H1 (cell line): ENCODE results near the gene PYGB. TPM values are rescaled to one million over a fixed set of nuclear protein-coding genes. Genes with fewer than 3 reads are reported as not detected.

Experiments used
- CEBPB ChIP-seq: IDR thresholded peaks from 2 replicates; pipeline ENCODE4 v1.6.1; 2012; ENCODE audit warnings: low read depth, low read length
- CHD7 ChIP-seq: fragments of 300-600 bp; sonication (generic); IDR thresholded peaks from 2 replicates; pipeline ENCODE4 v1.7.1; 2012; ENCODE audit warnings: low read length, moderate library complexity, mild to moderate bottlenecking, inconsistent platforms; ENCODE audit not compliant: insufficient replicate concordance
- CREB1 ChIP-seq: IDR thresholded peaks from 2 replicates; pipeline ENCODE4 v1.6.1; 2012; ENCODE audit warnings: inconsistent platforms
- JUN ChIP-seq: IDR thresholded peaks from 2 replicates; pipeline ENCODE4 v1.6.1; 2011; ENCODE audit warnings: low read depth, mild to moderate bottlenecking, improper control_type of control experiment, low read length
- JUND ChIP-seq: IDR thresholded peaks from 2 replicates; pipeline ENCODE4 v1.6.1; 2011; ENCODE audit warnings: mild to moderate bottlenecking, improper control_type of control experiment, low read length
- POLR2A ChIP-seq, 2 experiments: IDR thresholded peaks; 1 replicate in 1 of 2; 2 replicates in 1 of 2; pipeline ENCODE4 v1.6.1; 2011; ENCODE audit warnings: low read depth in 2 of 2, low read length in 2 of 2, mild to moderate bottlenecking in 2 of 2; ENCODE audit errors: control extremely low read depth in 1 of 2
- RAD21 ChIP-seq, 2 experiments: IDR thresholded peaks in 1 of 2; conservative IDR thresholded peaks in 1 of 2; 2 replicates each; pipeline ENCODE4 v1.6.1; 2011; ENCODE audit warnings: low read depth in 2 of 2, low read length in 2 of 2, improper control_type of control experiment in 1 of 2, inconsistent platforms in 1 of 2, mild to moderate bottlenecking in 1 of 2, moderate library complexity in 1 of 2
- polyA plus RNA-seq, 7 experiments: library from polyadenylated mRNA; depleted of rRNA in 3 of 7; stranded (reverse) in 5 of 7; unstranded in 2 of 7; fragments of >200 nt in 5 of 7; fragments of 200-250 nt in 2 of 7; gene quantifications; 1 replicate in 5 of 7; 2 replicates in 1 of 7; 4 replicates in 1 of 7; pipeline versions ENCODE4 v1.2.1 to v1.2.3, GENCODE V29; 2011 to 2013; ENCODE audit warnings: missing spikeins in 2 of 7, mixed read lengths in 2 of 7
- total RNA-seq: library from RNA; stranded (reverse); fragmentation: NEBNext Ultra II Directional; extraction: Animal tissue kit (Norgen Biotek cat#: 25700); gene quantifications from 2 replicates; pipeline ENCODE4 v1.2.1, GENCODE V29; 2021
- TF ChIP-seq, protein P1 (sequence below): IDR thresholded peaks from 2 replicates; pipeline ENCODE4 v1.6.1; 2012; ENCODE audit warnings: low read length, inconsistent platforms

PYGB gene
- total and polyA plus RNA-seq, 2 of the 8 experiments (the other 6 are each of a cell fraction or from before 2014, with no cell fraction given), result 26.6 to 56.0 TPM

- TF ChIP-seq CHD7, result no peak
- TF ChIP-seq RAD21 (IDR thresholded peaks at IDR 0.05 in 1 of 2, conservative IDR thresholded peaks at IDR 0.05 in 1 of 2; ENCODE audit: low read depth in 2 of 2, low read length in 2 of 2), result peak; percentile 12 to 24; a peak in 1 of 4 replicates
- TF ChIP-seq POLR2A (IDR thresholded peaks at IDR 0.05; ENCODE audit: control extremely low read depth in 1 of 2, low read depth in 2 of 2, low read length in 2 of 2), result peak; percentile 17 to 32; a peak in 1 of 3 replicates
- no peak for TF ChIP-seq JUND
- TF ChIP-seq, protein P1, sequence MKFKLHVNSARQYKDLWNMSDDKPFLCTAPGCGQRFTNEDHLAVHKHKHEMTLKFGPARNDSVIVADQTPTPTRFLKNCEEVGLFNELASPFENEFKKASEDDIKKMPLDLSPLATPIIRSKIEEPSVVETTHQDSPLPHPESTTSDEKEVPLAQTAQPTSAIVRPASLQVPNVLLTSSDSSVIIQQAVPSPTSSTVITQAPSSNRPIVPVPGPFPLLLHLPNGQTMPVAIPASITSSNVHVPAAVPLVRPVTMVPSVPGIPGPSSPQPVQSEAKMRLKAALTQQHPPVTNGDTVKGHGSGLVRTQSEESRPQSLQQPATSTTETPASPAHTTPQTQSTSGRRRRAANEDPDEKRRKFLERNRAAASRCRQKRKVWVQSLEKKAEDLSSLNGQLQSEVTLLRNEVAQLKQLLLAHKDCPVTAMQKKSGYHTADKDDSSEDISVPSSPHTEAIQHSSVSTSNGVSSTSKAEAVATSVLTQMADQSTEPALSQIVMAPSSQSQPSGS, result no peak
- TF ChIP-seq CREB1, result no peak
- no peak for TF ChIP-seq JUN
- TF ChIP-seq CEBPB, result no peak
Observed at GRCh38 chr20:25296094-25297093, 48.5 kb downstream of the PYGB start (continued).
